Measurements from ENCODE around the gene SLCO1B3. TPM values are rescaled to one million over a fixed set of nuclear protein-coding genes. Genes with fewer than 3 reads are reported as not detected.

The SLCO1B3 gene
- total RNA-seq, 1 donor from 2014 or later: not detected

DNA sequence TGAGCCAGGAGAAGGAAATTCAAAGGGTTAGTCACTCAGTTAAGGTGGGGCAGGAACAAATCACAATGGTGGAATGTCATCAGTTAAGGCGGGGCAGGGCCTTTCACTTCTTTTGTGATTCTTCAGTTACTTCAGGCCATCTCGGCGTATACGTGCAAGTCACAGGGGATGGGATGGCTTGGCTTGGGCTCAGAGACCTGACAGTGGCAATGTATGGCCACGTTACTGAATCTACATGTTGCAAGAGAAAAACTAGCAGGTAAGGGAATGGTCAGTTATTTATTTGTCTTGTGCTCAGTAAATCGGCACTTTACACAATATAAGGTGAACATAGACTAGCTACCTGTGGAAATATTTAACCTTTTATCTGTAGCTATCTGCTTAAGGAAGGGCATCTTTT lies 11.9 kb downstream of the SLCO1B3 start:
- H3K27me3 Mint-ChIP-seq (ENCODE audit: low read depth, unreplicated experiment): no peaks in the 10 kb centered on the region
- H3K36me3 ChIP-seq (ENCODE audit: insufficient read depth, low read length): no peaks in the 10 kb centered on the region

DNA sequence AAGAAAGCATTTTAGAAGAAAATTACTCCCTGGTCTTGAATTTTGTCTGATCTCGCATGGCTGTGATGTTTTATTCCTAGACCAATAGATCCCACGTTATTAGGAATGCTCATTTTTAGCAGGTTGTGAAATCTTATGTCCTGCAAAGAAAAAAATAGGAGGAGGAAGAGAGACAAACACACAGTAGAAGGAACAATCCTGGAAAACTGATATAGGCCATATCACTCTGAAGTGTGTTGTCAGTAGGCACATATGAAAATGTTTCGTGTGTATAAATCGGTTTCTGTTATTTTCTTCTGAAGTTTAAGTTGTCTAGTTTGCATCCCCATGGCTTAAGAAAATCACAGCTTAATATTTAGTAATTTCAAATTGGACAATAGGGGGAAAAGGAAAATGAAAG lies 12.4 kb downstream of the SLCO1B3 start:
- no peaks in the 10 kb centered on the region for H3K36me3 Mint-ChIP-seq (ENCODE audit: low read depth, unreplicated experiment)
- H3K4me1 Mint-ChIP-seq (ENCODE audit: low read depth, unreplicated experiment): no peaks in the 10 kb centered on the region
- no peaks in the 10 kb centered on the region for H3K27me3 Mint-ChIP-seq (ENCODE audit: low read depth, unreplicated experiment)
- H3K36me3 ChIP-seq (ENCODE audit: insufficient read depth, low read length): no peaks in the 10 kb centered on the region
- DNase-seq (ENCODE audit: low read depth): no peak
- no peak overlapping the region for H3K9ac ChIP-seq (ENCODE audit: low read length)
- H3K4me3 Mint-ChIP-seq (ENCODE audit: unreplicated experiment): no peak overlapping the region
- FAIRE-seq: no peak
- no peak overlapping the region for H3K4me3 ChIP-seq (ENCODE audit: insufficient read depth, low read depth, low read length)
- H3K27me3 ChIP-seq (ENCODE audit: insufficient read depth, low read length): no peaks in the 10 kb centered on the region
- H3K27ac Mint-ChIP-seq (ENCODE audit: unreplicated experiment): no peak overlapping the region
- H3K9me3 Mint-ChIP-seq (ENCODE audit: unreplicated experiment): peaks cover 11% of the 10 kb centered on the region
- TF ChIP-seq, protein P1, sequence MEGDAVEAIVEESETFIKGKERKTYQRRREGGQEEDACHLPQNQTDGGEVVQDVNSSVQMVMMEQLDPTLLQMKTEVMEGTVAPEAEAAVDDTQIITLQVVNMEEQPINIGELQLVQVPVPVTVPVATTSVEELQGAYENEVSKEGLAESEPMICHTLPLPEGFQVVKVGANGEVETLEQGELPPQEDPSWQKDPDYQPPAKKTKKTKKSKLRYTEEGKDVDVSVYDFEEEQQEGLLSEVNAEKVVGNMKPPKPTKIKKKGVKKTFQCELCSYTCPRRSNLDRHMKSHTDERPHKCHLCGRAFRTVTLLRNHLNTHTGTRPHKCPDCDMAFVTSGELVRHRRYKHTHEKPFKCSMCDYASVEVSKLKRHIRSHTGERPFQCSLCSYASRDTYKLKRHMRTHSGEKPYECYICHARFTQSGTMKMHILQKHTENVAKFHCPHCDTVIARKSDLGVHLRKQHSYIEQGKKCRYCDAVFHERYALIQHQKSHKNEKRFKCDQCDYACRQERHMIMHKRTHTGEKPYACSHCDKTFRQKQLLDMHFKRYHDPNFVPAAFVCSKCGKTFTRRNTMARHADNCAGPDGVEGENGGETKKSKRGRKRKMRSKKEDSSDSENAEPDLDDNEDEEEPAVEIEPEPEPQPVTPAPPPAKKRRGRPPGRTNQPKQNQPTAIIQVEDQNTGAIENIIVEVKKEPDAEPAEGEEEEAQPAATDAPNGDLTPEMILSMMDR (IDR thresholded peaks at IDR 0.05; ENCODE audit: insufficient read depth, low read depth, low read length): no peak
- TF ChIP-seq EZH2 (IDR thresholded peaks at IDR 0.05; ENCODE audit: insufficient read depth, low read length): no peak
- H3K4me2 ChIP-seq (ENCODE audit: low read length): no peak overlapping the region
- H2AFZ ChIP-seq (ENCODE audit: low read depth, low read length): no peak overlapping the region
- H3K9me3 ChIP-seq (ENCODE audit: insufficient read depth, low read depth, low read length): no peaks in the 10 kb centered on the region
- H3K79me2 ChIP-seq (ENCODE audit: insufficient read depth, low read length): no peaks in the 10 kb centered on the region
- H4K20me1 ChIP-seq (ENCODE audit: insufficient read depth, low read length): no peaks in the 10 kb centered on the region
- no peak overlapping the region for H3K27ac ChIP-seq (ENCODE audit: low read depth, low read length)
- no peaks in the 10 kb centered on the region for H3K4me1 ChIP-seq (ENCODE audit: insufficient read depth, low read length)

More for the DNA sequence above, 11.9 kb downstream of the SLCO1B3 start:
- no peak for FAIRE-seq
- H3K9ac ChIP-seq (ENCODE audit: low read length): no peak overlapping the region
- no peak overlapping the region for H3K27ac ChIP-seq (ENCODE audit: low read depth, low read length)
- H3K9me3 Mint-ChIP-seq (ENCODE audit: unreplicated experiment): peaks cover 11% of the 10 kb centered on the region
- no peaks in the 10 kb centered on the region for H3K4me1 ChIP-seq (ENCODE audit: insufficient read depth, low read length)
- no peaks in the 10 kb centered on the region for H3K79me2 ChIP-seq (ENCODE audit: insufficient read depth, low read length)
- no peaks in the 10 kb centered on the region for H3K36me3 Mint-ChIP-seq (ENCODE audit: low read depth, unreplicated experiment)
- no peak overlapping the region for H3K4me3 Mint-ChIP-seq (ENCODE audit: unreplicated experiment)
- H3K4me2 ChIP-seq (ENCODE audit: low read length): no peak overlapping the region
- no peaks in the 10 kb centered on the region for H3K27me3 ChIP-seq (ENCODE audit: insufficient read depth, low read length)
- no peaks in the 10 kb centered on the region for H4K20me1 ChIP-seq (ENCODE audit: insufficient read depth, low read length)
- H3K4me3 ChIP-seq (ENCODE audit: insufficient read depth, low read depth, low read length): no peak overlapping the region
- TF ChIP-seq, protein P1 (IDR thresholded peaks at IDR 0.05; ENCODE audit: insufficient read depth, low read depth, low read length): no peak
- no peak for TF ChIP-seq EZH2 (IDR thresholded peaks at IDR 0.05; ENCODE audit: insufficient read depth, low read length)
- no peak overlapping the region for H3K27ac Mint-ChIP-seq (ENCODE audit: unreplicated experiment)
- no peaks in the 10 kb centered on the region for H3K4me1 Mint-ChIP-seq (ENCODE audit: low read depth, unreplicated experiment)
- no peaks in the 10 kb centered on the region for H3K9me3 ChIP-seq (ENCODE audit: insufficient read depth, low read depth, low read length)
- H2AFZ ChIP-seq (ENCODE audit: low read depth, low read length): no peak overlapping the region
- DNase-seq (ENCODE audit: low read depth): no peak

DNA sequence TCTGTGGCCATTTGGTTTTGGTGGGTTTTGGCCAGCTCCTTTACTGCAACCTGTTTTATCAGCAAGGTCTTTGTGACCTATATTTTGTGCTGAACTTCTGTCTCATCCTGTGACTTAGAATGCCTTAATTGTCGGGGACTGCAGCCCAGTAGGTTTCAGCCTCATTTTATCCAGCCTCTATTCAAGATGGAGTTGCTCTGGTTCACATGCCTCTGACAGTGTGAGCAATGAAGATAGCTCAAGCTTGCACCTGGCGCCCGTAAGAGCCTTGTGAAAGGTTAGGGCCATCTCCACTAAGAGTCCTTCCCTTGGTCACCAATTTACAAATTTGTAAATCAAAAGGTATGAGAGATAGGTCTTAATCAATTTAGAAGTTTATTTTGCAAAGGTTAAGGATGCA lies 19.4 kb downstream of the SLCO1B3 start:
- H3K9me3 Mint-ChIP-seq (ENCODE audit: unreplicated experiment): no peaks in the 10 kb centered on the region
- H3K4me1 Mint-ChIP-seq (ENCODE audit: low read depth, unreplicated experiment): no peaks in the 10 kb centered on the region
- no peak for FAIRE-seq
- no peak for DNase-seq (ENCODE audit: low read depth)
- H3K27me3 ChIP-seq (ENCODE audit: insufficient read depth, low read length): no peaks in the 10 kb centered on the region
- H3K9me3 ChIP-seq (ENCODE audit: insufficient read depth, low read depth, low read length): no peaks in the 10 kb centered on the region
- H2AFZ ChIP-seq (ENCODE audit: low read depth, low read length): no peak overlapping the region
- H4K20me1 ChIP-seq (ENCODE audit: insufficient read depth, low read length): no peaks in the 10 kb centered on the region
- TF ChIP-seq, protein P1 (IDR thresholded peaks at IDR 0.05; ENCODE audit: insufficient read depth, low read depth, low read length): no peak
- no peak for TF ChIP-seq EZH2 (IDR thresholded peaks at IDR 0.05; ENCODE audit: insufficient read depth, low read length)
- H3K36me3 Mint-ChIP-seq (ENCODE audit: low read depth, unreplicated experiment): no peaks in the 10 kb centered on the region
- no peaks in the 10 kb centered on the region for H3K79me2 ChIP-seq (ENCODE audit: insufficient read depth, low read length)
- no peak overlapping the region for H3K27ac ChIP-seq (ENCODE audit: low read depth, low read length)
- no peaks in the 10 kb centered on the region for H3K4me1 ChIP-seq (ENCODE audit: insufficient read depth, low read length)
- no peak overlapping the region for H3K4me3 Mint-ChIP-seq (ENCODE audit: unreplicated experiment)
- no peaks in the 10 kb centered on the region for H3K36me3 ChIP-seq (ENCODE audit: insufficient read depth, low read length)
- H3K27ac Mint-ChIP-seq (ENCODE audit: unreplicated experiment): no peak overlapping the region
- no peaks in the 10 kb centered on the region for H3K27me3 Mint-ChIP-seq (ENCODE audit: low read depth, unreplicated experiment)
- no peak overlapping the region for H3K4me2 ChIP-seq (ENCODE audit: low read length)
- H3K4me3 ChIP-seq (ENCODE audit: insufficient read depth, low read depth, low read length): no peak overlapping the region
- H3K9ac ChIP-seq (ENCODE audit: low read length): no peak overlapping the region
